ELR (cell line): ENCODE data around the gene MZF1.

Experiments used
- DNase-seq: peaks from one replicate; pipeline ENCODE4 v3.0.0-alpha.2; 2015; ENCODE audit warnings: low read depth

The MZF1 gene

DNA sequence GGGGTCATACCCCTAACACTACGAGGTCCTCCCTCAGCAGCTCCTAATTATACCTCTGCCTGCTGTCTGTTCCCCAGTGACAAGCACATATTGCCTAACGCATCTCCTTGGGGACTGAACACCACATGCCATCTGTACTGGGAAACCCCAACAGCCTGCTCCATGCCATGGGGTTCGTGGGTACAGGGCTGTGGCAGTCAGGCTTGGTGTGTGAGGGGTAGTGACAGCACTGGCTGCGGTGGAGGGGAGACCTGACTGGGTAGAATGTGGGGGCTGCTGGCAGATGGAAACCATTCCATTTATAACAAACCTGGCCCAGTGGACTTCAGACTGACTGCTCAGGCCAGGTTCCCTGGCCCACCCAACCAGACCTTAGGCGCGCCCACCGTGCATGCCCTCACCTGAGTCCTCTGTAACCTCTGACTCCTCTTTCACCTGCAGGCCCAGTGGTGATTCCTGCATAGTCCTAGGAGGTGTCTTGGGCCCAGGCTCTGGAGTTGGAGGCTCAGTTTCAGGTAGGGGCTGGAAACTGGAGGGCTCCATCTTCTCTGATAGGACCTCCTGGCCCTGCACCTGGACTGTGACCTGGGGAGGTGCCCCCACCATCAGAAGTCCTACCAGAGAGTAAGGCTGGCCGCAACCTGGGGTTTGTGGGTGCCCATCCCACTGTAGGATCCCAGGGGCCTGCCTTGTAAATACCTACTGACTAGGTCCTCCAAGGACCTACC is 3.0 kb downstream of the MZF1 start:
- DNase-seq: no peak

DNA sequence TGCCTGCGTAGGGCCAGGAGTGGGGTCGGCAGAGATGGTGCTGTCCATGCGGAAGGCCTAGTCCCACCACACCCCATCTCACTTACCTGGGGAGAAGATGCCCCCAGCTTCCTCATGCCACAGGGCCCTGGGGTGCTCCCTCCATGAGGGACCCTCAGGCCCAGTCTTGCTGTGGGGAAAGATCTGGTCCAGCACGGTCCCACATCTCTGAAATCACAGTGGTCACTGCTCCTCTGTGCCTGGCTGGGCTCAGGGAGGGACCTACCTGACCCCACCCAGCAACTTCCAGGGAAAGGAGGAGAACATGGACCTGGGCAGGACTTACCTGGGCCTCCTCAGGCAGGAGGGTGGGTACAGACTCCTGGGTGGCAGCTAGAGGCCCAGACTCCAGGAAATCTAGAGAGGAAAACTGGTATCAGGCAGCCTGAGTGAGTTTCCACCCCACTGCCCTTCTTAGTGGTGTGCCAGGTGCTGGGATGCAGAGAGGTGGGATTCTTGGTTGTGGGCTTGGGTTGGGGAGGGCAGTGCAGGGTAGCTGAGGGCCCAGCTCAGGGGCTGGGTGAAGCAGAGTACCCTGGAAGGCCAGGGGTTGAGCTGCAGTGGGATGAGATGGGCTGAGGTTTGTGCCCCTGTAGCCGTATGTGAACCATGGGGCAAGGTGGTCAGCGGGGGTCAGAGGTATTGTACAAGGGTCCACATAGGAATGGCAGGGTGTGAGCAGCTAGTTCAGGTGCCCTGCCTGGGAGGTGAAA is 3.8 kb downstream of the MZF1 start:
- no peak for DNase-seq

DNA sequence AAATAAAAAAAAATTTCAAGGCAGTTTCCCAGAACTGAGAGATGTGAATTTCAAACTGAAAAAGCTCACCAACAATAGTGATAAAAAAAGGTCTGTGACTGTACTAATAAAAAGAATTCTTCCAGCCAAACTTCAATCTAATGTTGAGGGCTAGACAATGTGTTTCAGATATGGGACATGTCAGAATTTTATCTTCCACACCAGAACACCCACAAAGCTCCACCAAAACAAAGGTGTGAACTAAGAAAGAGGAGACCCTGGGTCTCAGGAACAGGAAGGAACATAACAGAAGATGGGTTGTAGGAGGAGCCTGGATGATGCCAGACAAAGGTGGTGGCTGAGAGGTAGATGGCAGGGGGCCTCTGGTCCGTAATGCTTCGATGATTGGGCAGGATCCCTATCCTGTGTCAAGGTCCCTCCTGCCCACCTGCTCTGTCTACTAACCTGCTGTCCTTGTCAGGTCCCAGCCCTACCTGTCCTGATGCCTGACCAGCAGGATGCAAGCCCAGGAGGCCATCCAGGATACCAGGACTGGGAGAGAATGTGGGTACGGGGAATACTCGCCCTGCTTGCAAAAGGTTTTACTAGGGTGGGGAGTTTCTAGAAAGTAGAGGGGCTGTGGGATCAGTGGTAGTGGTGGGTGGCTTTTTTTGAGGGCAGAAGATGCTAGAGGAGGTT is 4.5 kb downstream of the MZF1 start:
- no peak for DNase-seq

DNA sequence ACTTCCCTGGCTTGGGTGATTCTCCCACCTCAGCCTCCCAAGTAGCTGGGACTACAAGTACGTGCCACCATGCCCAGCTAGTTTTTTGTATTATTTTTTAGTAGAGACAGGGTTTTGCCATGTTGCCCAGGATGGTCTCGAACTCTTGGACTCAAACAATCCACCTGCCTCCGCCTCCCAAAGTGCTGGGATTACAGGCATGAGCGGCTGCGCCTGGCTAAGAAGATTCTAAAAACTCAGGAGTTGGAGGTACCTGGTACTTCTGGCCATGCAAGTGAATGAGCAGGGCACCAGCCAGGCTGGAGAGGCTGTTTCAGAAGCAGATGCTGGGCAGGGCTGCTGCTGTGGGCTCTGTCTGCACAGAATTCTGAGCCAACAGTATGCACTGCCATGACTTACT is 6.1 kb downstream of the MZF1 start:
- DNase-seq: no peak

DNA sequence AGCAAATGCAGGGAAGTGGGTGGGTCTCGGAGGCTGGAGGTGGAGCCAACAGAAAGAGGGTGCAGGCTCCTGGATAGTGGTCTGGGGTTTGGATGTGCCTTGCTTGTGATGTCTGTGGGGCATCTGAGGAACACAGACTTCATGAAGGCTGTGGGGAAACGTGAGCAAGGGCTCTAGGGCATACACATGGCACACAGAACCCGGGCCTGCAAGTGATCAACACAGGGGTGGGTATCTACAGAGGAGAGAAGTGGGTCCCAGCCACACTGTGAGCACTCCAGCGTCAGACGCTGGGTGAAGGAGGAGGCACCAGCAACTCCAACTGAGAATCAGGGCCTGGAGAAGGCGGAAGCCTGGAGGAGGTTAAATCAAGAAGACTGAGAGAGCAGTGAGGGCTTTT is 9.3 kb downstream of the MZF1 start:
- DNase-seq: no peak

DNA sequence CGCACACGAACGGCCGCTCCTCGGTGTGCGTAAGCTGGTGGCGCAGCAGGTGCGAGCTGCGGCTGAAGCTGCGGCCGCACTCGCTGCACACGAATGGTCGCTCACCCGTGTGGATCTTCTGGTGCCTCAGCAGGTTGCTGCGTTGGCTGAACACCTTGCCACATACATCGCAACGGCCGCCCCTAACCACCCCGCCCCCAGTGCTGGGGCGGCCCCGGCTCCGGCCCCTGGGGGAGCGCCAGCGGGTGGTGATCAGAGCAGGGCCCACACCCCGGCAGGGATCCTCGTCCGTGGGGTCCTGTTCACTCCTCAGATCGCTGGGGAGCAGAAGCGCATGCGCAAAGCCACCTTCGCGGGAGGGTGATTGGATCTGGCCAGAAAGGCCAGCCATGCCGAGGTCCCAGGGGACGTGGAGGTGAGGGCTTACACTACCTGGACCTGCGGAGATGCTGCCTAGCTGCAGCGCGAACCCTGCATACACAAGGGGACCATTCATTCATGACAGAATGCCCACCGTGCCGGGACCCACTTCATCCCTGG is 10.0 kb downstream of the MZF1 start:
- DNase-seq: no peak

DNA sequence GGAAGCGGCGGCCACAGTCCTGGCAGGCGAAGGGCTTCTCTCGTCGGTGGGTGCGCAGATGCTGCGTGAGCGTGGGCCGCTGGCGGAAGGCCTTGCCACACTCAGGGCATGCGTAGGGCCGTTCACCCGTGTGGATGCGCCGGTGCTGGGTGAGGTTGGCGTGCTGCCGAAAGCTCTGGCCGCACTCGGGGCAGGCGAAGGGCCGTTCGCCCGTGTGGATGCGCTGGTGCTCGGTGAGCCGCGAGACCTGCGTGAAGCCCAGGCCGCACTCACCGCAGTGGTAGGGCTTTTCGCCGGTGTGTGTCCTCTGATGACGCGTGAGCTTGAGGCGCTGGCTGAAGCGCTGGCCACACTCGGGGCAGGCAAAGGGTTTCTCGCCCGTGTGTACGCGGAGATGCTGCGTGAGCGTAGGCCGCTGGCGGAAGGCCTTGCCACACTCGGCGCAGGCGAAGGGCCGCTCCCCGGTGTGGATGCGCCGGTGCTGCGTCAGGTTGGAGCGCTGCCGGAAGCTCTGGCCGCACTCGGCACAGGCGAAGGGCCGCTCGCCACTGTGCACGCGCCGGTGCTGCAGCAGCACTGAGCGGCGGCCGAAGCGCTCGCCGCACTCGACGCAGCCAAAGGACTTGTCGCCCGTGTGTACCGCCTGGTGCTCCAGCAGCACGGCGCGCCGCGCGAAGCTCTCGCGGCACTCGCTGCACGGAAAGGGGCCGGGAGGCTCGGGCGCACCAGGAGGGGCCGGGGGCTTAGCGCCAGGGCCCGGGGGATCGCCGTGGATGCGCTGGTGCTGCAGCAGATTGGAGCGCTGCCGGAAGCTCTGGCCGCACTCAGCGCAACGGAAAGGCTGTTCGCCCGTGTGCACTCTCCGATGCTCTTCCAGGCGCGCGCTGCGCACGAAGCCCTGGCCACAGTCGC is 10.8 kb downstream of the MZF1 start:
- DNase-seq: no peak

DNA sequence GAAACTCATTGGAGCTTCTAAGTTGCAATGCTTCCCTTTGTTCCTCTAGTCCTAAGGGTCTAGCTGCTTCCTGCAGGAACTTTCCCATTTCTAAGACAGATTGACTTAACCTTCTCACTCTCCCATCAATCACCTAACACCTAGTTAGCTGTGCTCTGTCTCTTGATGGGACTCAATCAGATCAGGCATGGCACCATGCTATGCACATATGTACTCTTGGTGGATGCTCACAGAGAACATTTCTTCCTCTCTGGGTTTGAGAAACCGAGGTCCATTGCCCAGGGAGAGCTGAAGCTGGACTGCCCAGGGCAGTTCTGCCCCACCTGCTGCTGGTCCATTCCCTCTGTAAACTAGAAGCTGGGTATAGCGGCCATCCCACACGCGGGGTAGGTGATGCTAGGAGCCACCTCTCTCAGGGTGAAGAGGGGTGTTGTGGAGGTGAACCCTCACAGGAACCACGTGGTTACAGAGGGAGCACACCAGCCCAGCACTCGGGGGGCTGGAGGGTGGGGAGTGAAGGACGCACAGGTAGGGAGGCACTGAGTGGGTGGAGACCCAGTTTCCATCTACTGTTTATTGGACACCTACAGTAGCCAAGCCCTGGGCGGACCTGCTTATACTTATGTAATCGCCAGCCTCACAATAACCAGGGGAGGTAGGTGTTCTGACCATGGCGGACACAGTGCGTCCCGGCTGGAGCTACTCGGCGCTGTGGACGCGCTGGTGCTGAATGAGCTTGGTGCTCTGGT is 11.6 kb downstream of the MZF1 start:
- no peak for DNase-seq

DNA sequence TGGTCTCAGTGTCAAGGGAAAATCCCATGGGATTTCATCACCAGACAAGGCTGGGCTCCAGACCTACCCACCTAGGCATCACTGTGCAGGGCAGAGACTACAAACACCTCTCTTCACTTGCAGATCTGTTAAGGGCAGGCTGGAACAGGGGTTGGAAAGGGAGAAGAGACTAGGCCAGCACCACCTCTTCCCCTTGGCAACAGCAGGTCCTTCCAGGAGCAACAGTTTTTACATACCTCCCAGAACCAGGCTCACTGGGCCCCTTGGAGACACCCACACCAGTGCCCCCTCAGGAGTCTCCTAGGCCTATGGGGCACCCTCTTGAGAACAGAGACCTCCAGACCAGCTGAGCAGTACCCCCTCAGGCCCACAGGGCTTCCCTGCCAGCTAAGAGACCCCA is 12.2 kb downstream of the MZF1 start:
- no peak for DNase-seq

DNA sequence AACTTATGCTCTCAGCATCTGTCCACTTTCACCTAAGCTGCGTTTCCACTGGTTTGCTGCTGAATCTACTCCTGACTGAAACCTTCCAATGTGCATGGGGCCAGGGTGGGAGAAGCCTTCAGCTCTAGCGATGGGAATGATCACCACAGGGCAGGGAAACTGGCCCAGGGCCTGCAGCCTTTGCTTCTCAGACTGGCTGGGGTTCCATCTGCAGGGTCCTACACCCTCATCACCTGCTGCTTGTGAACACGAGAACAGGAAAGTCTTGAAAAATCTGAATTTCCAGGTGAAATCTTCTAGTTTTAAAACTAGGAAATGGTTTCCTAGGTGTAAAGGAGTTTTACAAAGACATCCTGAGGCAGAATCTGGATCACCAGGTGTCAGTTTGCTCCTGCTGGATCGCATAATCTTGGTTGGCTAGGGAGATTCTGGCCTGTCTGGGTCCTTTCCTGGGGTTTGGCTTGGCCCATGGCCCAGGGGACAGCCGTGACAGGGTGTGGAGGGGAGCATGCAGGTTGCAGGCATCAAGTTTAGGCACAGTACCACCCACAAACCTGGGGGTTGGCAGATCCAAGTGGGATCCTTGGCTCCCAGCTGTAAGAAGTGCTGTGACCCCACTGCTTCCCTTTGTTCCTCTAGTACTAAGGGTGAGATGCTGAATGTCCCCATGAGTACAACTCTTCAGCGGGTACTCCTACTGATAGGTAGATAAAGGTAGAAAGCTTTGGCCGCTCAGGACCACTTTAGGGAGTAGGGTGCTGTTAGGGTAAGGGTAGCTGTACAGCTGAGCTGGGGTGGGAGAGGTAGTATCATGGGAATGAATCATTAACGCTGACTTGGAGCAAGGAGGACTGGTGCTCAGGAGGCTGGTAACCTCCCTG is 12.9 kb downstream of the MZF1 start:
- DNase-seq: no peak

DNA sequence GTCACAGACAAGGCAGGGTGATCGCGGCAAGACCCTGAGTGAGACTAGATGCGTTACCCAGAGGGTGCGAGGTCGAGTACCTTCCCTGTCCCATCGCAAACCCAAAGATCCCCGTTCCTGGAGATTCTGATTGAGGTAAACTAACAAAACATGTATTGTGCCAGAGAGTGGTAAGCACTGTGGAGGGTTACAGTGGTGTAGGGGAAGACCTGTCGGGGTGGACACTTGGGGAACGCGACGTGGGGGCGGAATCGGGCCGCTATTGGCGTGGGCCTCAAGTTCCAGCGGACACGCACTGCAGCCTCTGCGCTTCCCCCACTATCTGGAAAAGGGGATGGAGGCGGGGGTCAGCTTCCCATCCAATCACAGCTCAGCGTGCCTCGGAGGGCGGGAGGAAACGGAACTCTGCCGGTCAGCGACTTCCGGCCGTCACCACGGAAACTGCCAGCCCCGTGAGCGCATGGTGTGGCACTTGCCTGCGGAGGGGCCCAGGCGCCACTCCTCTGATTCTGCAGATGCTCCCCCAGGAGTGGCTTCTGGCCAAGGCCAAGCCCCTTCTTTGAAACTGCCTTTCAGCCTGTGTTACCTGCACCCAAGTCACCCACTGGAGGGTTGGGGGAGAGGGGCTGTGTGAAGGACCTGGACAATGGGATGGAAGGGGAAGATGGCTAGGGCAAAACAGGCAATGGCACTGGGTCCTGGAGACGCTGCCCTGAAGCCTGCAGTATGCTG is 13.7 kb downstream of the MZF1 start:
- peak; percentile 89 for DNase-seq

DNA sequence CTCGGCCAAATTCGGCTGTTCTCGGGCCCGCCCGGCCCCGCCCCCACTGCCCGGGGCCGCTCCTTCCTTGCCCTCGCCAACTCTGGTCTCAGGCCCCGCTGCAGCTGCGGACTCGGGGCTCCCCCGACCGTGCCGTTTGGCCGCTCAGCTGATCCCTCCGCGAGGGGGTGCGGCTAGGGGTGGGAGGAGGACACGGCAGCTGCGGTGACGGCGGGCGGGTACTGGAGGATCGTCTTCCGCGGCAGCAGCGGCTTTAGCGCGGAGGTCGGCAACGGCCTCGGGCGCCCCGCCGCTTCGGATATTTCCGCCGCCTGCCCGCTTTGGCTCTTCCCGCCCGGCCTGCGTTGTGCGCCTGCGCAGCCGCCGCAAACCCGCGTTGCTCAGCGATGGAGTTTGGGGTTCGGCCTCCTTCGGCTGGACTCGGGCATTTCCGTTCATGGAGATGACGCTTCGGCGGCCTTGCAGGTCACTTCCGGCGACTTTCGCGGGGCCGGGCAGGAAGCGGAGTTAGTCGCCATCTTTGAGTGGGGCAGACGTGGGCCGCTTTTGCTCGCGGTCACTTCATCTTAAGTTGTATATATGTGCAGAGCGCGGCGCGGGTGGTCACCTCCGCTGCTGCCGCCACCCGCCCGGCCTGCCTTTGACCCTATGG is 14.4 kb downstream of the MZF1 start:
- peak; percentile 97 for DNase-seq

DNA sequence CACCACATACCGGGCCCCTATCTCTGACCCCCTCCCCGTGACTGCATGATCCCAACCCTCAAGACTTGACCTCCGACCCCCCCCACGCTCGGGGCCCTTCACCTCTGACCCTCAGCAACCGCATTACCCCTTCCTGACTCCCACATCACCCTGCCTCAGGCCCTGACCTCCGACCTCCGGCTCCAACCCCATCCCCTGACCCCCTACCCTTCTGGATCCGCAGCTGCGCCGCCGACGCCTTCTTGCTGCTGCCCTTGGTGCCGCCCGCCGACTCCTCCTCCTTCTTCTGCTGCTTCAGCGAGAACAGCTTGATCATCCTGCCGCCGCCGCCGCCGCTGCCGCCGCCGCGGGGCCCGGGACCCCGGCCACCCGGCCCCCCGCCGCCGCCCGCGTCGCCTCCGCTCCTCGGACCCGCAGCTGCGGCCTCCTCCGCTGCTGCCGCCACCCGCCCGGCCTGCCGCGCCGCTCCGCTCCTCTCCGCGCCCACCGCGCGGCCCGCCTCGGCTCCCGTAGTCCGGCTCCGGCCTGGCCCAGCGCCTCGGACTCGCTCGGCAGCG is 15.0 kb downstream of the MZF1 start, which contains the start of gene UBE2M:
Gene UBE2M, minus strand, starts transcription at position 546 of the 557 bp plus-strand sequence. Its CDS starts 230 bp downstream, at position 316.
- peak; percentile 46 for DNase-seq

DNA sequence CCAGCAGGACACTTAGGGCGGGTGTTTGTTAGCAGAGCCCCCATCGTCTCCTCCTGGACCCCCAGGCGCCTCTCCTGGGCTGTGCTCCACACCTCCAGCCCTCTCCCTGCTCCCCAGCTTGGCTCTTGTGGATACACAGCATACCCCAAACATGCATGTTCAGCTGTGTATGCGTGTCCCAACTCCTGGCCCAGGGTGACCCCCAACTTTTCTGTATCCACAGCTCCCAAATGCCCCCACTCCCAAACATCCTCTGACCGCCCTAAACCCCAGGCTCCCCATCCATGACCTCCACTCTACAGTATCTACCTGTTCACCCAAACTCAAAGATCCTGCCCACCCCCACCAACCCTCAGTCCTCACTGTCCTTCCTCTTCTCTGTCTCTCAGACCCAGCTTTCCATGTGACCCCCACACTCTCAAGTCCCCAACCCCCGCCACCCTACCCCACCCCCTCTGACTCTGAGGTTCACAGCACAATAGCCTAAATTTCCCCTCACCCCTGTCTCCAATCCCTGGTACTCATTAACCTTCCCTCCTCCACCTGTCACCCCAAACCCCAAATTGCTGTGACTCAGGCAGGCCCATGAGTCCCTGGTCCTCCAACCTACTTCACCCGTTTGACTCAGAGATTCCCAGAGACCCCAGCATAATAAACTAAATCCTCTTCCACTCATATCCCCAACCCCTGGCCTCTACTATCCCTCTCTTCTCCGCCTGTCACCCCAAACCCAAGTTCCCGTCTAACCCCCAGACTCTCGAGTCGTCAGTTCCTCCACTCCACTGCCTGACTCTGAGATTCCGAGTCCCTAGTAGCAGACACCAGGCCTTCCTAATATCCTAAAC is 15.7 kb downstream of the MZF1 start:
- DNase-seq: no peak

DNA sequence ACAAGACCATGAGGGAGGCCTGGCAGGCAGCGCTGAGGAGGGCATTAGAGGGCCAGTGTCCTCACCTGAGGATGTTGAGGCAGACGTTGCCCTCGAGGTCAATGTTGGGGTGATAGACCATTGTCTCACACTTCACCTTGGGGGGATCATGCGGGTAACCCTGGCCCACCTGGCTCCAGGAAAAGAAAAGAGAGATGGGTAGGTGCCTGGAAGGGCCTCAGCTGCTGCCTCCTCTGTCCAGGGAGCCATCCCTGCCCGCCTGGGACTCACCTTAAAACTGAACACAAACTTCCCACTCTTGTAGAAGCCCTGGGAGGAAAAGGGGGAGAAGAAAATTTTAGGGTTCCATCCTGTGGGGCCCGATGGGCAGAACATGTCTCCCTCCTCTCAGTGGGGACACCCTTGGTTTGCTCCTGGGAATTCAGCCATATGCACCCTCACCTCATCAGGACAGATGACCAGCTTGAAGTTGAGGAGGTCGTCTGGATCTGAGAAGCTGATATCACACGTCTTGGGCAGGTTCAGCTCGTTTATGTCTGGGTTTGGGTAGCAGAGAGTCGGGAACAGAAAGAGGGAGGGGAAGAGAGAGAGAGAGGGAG is 16.4 kb downstream of the MZF1 start:
- no peak for DNase-seq

DNA sequence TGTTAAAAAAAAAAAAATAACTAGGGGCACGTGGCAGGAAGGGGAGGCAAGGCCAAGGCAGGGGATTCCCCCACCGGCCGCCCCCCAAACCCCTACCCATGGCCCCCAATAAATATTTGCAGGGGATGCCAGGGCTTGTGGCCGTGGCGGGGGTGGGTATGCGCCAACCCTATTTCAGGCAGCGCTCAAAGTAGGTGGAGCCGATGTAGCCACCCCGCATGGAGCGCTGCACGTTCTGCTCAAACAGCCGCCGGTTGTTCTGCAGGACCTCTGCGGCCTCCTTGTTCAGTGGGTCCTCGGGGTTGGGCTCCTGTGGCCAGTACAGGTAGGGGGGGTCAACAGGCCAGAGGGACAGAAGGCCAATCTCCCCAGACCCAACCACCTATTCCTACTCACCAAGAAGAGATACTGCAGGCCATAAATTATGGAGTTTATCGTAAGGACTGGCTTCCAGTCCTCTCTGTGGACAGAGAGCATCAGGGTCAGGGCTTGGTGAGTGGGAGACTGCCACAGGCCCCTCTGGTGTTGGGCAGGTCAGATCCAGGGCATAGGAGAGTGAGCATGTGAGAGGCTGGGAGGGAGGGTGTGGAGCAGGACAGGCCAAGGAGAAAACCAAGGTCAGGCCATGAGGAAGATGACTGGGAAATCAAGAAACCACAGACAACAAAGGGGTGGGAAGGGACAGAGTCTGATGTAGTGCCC is 17.1 kb downstream of the MZF1 start:
- DNase-seq: no peak
